ENCODE results near the gene IKZF3.

- TF ChIP-seq CTCF (IDR thresholded peaks at IDR 0.05; ENCODE audit: insufficient read depth, low read depth, low read length) = no peak
- no peak for TF ChIP-seq EZH2 (IDR thresholded peaks at IDR 0.05; ENCODE audit: insufficient read depth, low read length)
Observed at GRCh38 chr17:39820987-39821386, 43.1 kb downstream of the IKZF3 start.
